Lower leg skin (tissue), 3 donors: Measurements from ENCODE around the gene ZNF672.

ENCODE experiments used
- POLR2A ChIP-seq, 2 donors: fragments of 450-650 bp; IDR thresholded peaks; one replicate each; pipeline ENCODE4 v1.6.1; 2016 to 2017; ENCODE audit warnings: antibody characterized with exemption in 2 of 2, mild to moderate bottlenecking in 1 of 2, moderate library complexity in 1 of 2
- TF ChIP-seq, protein P1 (sequence below), 3 donors: fragments of 450-650 bp; IDR thresholded peaks; one replicate each; pipeline ENCODE4 v1.5.1; 2016; ENCODE audit warnings: antibody characterized with exemption in 3 of 3, mild to moderate bottlenecking in 3 of 3, moderate library complexity in 2 of 3

DNA sequence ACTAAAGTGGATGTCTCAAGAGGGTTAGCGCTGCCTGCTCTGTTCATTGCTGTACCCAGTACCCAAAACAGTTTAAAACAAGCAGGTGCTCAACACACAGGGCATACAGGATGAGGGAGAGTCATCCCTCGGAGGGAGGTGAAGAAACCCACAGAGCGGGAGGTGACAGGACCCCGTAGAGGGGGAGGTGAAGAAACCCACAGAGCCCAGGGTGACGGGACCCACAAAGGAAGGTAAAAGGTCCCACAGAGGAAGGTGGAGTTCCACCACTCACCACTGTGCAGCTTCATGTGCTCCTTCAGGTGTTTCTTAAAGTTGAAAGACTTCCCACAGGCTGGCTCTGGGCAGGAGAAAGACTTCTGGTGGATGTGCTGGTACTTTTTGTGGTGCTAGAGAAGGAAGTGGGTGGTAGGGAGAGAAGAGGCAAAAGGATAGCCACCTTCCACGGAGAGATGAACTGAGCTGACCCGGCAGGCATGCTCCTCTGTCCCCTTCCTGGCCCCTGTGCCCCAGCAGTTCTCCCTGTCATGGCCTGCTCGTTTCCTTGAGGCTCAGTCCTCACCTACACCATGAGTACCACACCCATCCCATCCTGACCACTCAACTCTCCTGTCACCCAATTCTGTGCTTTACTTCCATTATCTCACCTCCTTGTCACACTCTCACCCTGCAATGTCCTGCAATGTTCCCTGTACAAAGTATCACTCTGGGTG lies 15.8 kb downstream of the ZNF672 start:
- TF ChIP-seq, protein P1, sequence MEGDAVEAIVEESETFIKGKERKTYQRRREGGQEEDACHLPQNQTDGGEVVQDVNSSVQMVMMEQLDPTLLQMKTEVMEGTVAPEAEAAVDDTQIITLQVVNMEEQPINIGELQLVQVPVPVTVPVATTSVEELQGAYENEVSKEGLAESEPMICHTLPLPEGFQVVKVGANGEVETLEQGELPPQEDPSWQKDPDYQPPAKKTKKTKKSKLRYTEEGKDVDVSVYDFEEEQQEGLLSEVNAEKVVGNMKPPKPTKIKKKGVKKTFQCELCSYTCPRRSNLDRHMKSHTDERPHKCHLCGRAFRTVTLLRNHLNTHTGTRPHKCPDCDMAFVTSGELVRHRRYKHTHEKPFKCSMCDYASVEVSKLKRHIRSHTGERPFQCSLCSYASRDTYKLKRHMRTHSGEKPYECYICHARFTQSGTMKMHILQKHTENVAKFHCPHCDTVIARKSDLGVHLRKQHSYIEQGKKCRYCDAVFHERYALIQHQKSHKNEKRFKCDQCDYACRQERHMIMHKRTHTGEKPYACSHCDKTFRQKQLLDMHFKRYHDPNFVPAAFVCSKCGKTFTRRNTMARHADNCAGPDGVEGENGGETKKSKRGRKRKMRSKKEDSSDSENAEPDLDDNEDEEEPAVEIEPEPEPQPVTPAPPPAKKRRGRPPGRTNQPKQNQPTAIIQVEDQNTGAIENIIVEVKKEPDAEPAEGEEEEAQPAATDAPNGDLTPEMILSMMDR (IDR thresholded peaks at IDR 0.05), result no peak
- TF ChIP-seq POLR2A (IDR thresholded peaks at IDR 0.05), result no peak
